HL-60 (cell line): Measurements from ENCODE around the gene TOX3.

Experiments used
- DNase-seq, 2 experiments: peaks; one replicate each; pipeline ENCODE4 v3.0.0-alpha.2; 2010 to 2020; ENCODE audit warnings: low read depth in 1 of 2, low spot score in 1 of 2
- H3K27ac ChIP-seq: fragments of 250-450 bp; sonication (Bioruptor Pico); replicated peaks from 2 replicates; pipeline ENCODE4 v1.5.1; 2020; ENCODE audit warnings: mild to moderate bottlenecking, moderate library complexity
- H3K27me3 ChIP-seq: fragments of 250-450 bp; sonication (Bioruptor Pico); 2 replicates; pipeline ENCODE4 v1.5.1; 2021; ENCODE audit warnings: mild to moderate bottlenecking, moderate library complexity; ENCODE audit not compliant: insufficient read depth, poor library complexity, severe bottlenecking
- H3K4me3 ChIP-seq: replicated peaks from 2 replicates; pipeline ENCODE4 v1.5.1; 2011; ENCODE audit warnings: mild to moderate bottlenecking, control low read depth, low read length; ENCODE audit not compliant: insufficient read depth
- GABPA ChIP-seq: IDR thresholded peaks from 2 replicates; pipeline ENCODE4 v1.6.1; 2012; ENCODE audit warnings: low read depth
- POLR2AphosphoS5 ChIP-seq: IDR thresholded peaks from 2 replicates; pipeline ENCODE4 v1.6.1; 2012; ENCODE audit warnings: low read depth
- SPI1 ChIP-seq: IDR thresholded peaks from 2 replicates; pipeline ENCODE4 v1.6.1; 2012; ENCODE audit warnings: low read depth, mild to moderate bottlenecking, borderline replicate concordance
- TF ChIP-seq, protein P1 (sequence below): IDR thresholded peaks from one replicate; pipeline ENCODE4 v1.5.1; 2011; ENCODE audit warnings: low read length, control low read depth, inconsistent platforms; ENCODE audit not compliant: insufficient read depth
- TF ChIP-seq, protein P2 (sequence below): IDR thresholded peaks from 2 replicates; pipeline ENCODE4 v1.6.1; 2012; ENCODE audit warnings: low read depth; ENCODE audit not compliant: insufficient replicate concordance

Gene TOX3

DNA sequence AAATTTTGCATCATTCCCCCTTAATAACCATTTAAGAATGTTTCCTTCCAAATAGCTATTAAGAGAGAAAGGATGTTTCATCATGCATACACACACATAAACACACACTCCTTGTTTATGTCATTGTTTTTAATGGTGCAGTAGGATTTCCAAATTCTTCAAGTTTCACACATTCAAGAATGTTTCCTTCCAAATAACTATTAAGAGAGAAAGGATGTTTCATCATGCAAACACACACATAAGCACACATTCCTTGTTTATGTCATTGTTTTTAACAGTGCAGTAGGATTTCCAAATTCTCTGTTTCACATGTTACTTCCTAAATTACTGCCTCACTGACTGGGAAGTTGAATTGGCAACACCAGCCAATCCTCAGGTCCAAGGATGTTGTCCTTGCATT lies 7.8 kb downstream of the TOX3 start:
- no peak for DNase-seq
- H3K27me3 ChIP-seq = peaks cover 12% of the 10 kb centered on the region
- no peak for TF ChIP-seq GABPA
- no peak for TF ChIP-seq SPI1
- TF ChIP-seq, protein P1, sequence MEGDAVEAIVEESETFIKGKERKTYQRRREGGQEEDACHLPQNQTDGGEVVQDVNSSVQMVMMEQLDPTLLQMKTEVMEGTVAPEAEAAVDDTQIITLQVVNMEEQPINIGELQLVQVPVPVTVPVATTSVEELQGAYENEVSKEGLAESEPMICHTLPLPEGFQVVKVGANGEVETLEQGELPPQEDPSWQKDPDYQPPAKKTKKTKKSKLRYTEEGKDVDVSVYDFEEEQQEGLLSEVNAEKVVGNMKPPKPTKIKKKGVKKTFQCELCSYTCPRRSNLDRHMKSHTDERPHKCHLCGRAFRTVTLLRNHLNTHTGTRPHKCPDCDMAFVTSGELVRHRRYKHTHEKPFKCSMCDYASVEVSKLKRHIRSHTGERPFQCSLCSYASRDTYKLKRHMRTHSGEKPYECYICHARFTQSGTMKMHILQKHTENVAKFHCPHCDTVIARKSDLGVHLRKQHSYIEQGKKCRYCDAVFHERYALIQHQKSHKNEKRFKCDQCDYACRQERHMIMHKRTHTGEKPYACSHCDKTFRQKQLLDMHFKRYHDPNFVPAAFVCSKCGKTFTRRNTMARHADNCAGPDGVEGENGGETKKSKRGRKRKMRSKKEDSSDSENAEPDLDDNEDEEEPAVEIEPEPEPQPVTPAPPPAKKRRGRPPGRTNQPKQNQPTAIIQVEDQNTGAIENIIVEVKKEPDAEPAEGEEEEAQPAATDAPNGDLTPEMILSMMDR = no peak
- TF ChIP-seq, protein P2, sequence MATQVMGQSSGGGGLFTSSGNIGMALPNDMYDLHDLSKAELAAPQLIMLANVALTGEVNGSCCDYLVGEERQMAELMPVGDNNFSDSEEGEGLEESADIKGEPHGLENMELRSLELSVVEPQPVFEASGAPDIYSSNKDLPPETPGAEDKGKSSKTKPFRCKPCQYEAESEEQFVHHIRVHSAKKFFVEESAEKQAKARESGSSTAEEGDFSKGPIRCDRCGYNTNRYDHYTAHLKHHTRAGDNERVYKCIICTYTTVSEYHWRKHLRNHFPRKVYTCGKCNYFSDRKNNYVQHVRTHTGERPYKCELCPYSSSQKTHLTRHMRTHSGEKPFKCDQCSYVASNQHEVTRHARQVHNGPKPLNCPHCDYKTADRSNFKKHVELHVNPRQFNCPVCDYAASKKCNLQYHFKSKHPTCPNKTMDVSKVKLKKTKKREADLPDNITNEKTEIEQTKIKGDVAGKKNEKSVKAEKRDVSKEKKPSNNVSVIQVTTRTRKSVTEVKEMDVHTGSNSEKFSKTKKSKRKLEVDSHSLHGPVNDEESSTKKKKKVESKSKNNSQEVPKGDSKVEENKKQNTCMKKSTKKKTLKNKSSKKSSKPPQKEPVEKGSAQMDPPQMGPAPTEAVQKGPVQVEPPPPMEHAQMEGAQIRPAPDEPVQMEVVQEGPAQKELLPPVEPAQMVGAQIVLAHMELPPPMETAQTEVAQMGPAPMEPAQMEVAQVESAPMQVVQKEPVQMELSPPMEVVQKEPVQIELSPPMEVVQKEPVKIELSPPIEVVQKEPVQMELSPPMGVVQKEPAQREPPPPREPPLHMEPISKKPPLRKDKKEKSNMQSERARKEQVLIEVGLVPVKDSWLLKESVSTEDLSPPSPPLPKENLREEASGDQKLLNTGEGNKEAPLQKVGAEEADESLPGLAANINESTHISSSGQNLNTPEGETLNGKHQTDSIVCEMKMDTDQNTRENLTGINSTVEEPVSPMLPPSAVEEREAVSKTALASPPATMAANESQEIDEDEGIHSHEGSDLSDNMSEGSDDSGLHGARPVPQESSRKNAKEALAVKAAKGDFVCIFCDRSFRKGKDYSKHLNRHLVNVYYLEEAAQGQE = no peak
- no peak for TF ChIP-seq POLR2AphosphoS5

DNA sequence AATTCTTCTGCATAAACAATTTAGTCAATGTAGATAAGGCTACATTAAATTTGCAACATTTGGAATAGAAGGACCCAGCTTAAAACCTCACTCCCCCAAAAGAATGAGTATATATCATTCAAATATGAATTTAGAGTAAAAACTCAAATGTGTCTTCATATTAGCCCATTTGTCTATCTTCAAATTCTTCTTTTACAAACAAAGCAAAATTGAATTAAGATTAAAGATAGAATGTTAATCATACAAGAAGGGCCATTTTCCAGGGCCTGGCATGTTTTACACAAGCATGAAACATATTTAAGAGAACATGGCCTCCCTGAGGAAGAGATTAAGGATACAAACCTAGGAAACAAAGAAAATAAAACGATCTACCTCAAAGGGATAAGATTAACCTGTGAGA lies 8.4 kb downstream of the TOX3 start:
- no peak for TF ChIP-seq GABPA
- TF ChIP-seq SPI1 = no peak
- no peak for TF ChIP-seq POLR2AphosphoS5
- TF ChIP-seq, protein P2 = no peak
- TF ChIP-seq, protein P1 = no peak
- no peak for DNase-seq
- H3K4me3 ChIP-seq = no peak overlapping the region
- H3K27me3 ChIP-seq = peaks cover 6% of the 10 kb centered on the region
- H3K27ac ChIP-seq = no peak overlapping the region

More for the DNA sequence above, 7.8 kb downstream of the TOX3 start:
- Histone ChIP-seq H3K27ac (no peak overlapping the region), H3K4me3 (no peak overlapping the region)

DNA sequence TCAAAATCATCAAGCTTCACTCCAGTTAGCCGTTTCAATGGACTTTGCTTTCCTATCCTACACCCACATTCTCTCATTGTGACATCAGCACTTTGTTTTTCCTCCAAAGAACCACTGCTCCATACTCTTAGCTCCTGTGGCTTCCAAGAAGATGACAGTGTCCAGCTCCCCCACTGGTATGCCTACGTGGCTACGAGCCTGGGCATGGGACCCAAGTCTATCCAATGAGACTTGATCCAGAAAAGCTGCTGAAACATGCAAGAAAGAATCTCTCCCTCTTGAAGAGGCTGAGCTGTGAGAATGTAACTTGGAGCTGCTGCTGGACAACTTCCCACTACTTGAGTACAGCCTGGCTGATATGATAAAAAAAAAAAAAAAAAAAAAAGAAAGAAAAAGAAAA lies 9.4 kb downstream of the TOX3 start:
- H3K4me3 ChIP-seq = no peak overlapping the region
- DNase-seq = no peak
- H3K27me3 ChIP-seq = peaks cover 2% of the 10 kb centered on the region
- no peak overlapping the region for H3K27ac ChIP-seq
- no peak for TF ChIP-seq SPI1
- TF ChIP-seq POLR2AphosphoS5 = no peak
- TF ChIP-seq, protein P1 = no peak
- TF ChIP-seq GABPA = no peak

DNA sequence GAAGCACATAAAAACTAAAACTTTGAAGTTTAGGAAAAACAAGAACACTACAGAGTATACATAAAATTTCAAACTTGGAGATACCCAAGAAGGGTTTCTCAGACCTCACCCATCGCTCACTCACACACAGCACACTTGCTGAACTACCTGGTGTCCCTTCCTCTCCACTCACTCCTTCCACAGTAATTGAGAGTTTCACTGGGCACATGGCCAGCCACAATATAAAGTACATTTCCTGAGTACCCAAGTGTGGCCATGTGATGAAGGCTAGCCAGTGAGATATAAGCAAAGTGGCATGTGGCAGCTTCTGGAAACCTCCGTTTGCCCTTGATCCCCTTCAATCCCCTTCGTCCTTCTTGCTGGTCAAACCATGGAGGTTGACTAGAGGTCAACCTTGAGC lies 11.9 kb downstream of the TOX3 start:
- TF ChIP-seq, protein P2 = no peak
- no peak overlapping the region for H3K27ac ChIP-seq
- no peak overlapping the region for H3K4me3 ChIP-seq
- peaks cover 2% of the 10 kb centered on the region for H3K27me3 ChIP-seq
- no peak for DNase-seq
